Suppressor macrophage (primary cell): Measurements from ENCODE around the gene GNAT1.

Experiments used
- DNase-seq, 4 experiments: peaks; one replicate each; pipeline ENCODE4 v3.0.0-alpha.2; 2020 to 2022

GNAT1 gene

GRCh38 chr3:50181985-50182384 is 9.4 kb upstream of the GNAT1 start:
- no peak for DNase-seq

- DNase-seq = no peak
Measured at GRCh38 chr3:50182533-50183099, 8.8 kb upstream of the GNAT1 start.

- DNase-seq = no peak
Measured at GRCh38 chr3:50183755-50184154, 7.7 kb upstream of the GNAT1 start.

- no peak for DNase-seq
Measured at GRCh38 chr3:50184242-50184978, 7.0 kb upstream of the GNAT1 start.

GRCh38 chr3:50185230-50185629 is 6.2 kb upstream of the GNAT1 start:
- DNase-seq = no peak

GRCh38 chr3:50186096-50186495 is 5.3 kb upstream of the GNAT1 start:
- DNase-seq = no peak

- no peak for DNase-seq
Measured at GRCh38 chr3:50187750-50188149, 3.7 kb upstream of the GNAT1 start.

- peak; percentile 80 to 89 (median 84) for DNase-seq
Measured at GRCh38 chr3:50189274-50189673, 2.1 kb upstream of the GNAT1 start.

- no peak for DNase-seq
Measured at GRCh38 chr3:50189989-50190388, 1.4 kb upstream of the GNAT1 start.

GRCh38 chr3:50192124-50192523 is 714 bp downstream of the GNAT1 start:
- DNase-seq = no peak

- DNase-seq = peak; percentile 67 to 83 (median 76)
Measured at GRCh38 chr3:50192689-50193141, 1.3 kb downstream of the GNAT1 start.

GRCh38 chr3:50193286-50193685 is 1.9 kb downstream of the GNAT1 start:
- no peak for DNase-seq

GRCh38 chr3:50193746-50194127 is 2.3 kb downstream of the GNAT1 start:
- DNase-seq = no peak

GRCh38 chr3:50194128-50194902 is 2.9 kb downstream of the GNAT1 start:
- DNase-seq = peak; percentile 44 to 77 (median 56)

GRCh38 chr3:50194903-50195500 is 3.6 kb downstream of the GNAT1 start:
- peak in 1 of 4 experiments; percentile 15 for DNase-seq

GRCh38 chr3:50195501-50196252 is 4.3 kb downstream of the GNAT1 start:
- no peak for DNase-seq

- DNase-seq = no peak
Measured at GRCh38 chr3:50196253-50196801, 4.9 kb downstream of the GNAT1 start.

- no peak for DNase-seq
Measured at GRCh38 chr3:50201573-50202315, 10.3 kb downstream of the GNAT1 start.

- DNase-seq = no peak
Measured at GRCh38 chr3:50202353-50203112, 11.1 kb downstream of the GNAT1 start.

- no peak for DNase-seq
Measured at GRCh38 chr3:50203113-50203808, 11.9 kb downstream of the GNAT1 start.
